Ammon's horn (tissue), 1 donor: Measurements from ENCODE around the gene SLIT3.

Experiments
- DNase-seq: peaks from one replicate; pipeline ENCODE4 v3.0.0-alpha.2; 2016; ENCODE audit warnings: low spot score

Gene SLIT3

DNA sequence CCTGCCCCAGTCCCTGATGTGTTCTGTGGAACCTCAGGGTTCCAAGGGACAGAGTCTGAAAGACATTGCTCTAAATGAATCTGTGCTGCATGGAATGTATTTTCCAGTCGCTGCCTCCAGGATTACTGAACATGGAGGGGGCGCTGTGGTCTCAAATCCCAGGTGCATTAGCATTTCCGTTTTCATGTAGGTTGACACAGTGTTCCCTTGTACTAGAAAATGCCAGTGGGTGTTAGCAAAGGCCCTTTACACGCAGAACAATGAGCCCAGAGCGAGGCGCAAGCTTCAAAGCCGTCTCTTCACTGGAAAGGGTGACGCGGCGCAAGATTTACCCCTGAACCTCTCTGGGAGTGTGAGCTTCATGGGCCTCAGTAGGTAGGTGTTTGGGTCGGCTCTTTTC, 308.3 kb downstream of the SLIT3 start:
- DNase-seq: peak; percentile 69

DNA sequence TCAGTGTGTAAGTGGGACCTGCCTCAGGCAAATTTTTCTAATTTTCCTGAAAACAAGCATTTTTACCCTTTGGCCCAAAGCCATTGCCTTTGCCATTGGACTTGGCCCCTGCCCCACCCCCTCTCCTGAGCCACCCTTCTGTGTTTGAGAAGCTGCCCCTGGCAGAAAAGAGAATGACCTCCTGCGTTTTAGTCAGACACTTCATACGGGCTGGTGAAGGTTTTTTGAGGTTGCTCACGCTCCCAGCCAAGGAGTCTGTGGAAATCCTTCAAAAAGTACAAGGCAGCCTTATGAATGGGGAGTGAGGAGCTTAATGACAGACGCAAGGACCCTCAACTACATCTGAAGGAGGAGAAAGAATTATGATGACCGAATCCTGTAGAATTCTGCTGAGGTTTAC, 308.9 kb downstream of the SLIT3 start:
- DNase-seq: no peak

DNA sequence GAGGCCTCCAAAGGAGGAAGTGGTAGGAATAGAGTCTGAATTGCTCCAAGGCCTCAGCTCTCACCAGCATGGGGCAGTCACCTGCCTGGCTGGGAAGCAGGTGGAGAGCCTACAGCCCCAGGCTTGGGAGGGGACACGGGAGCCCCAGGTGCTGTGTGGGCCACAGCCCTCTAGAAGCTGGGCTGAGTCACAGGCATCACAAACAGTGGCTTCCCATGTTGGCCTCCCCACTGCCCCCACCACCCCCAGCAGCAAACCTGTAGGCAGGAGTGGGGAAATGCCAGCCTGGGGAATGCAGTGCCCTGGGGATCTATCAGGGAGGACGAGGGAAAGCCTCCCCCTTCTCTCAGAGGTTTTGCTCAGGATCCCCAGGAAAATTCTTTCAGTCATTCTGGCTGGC, 309.6 kb downstream of the SLIT3 start:
- DNase-seq: no peak

DNA sequence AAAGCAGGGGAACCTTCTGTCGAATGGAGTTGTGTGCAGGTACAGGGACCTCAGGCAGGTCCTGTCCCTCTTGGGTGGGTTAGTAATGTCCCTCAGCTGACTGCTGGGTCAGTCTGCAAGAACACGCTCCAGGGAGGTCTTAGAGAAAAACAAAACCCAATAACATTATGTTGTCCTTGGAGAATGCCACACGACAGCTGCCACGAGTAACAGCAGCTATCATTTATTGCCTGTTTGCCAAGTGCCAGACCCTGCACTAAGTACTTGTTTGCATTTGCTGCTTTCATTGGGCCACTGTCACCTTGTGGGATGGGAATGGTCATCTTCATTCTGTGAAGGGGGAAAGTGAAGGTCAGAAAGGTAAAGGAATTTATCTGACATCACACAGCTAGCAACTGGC, 310.3 kb downstream of the SLIT3 start:
- no peak for DNase-seq

DNA sequence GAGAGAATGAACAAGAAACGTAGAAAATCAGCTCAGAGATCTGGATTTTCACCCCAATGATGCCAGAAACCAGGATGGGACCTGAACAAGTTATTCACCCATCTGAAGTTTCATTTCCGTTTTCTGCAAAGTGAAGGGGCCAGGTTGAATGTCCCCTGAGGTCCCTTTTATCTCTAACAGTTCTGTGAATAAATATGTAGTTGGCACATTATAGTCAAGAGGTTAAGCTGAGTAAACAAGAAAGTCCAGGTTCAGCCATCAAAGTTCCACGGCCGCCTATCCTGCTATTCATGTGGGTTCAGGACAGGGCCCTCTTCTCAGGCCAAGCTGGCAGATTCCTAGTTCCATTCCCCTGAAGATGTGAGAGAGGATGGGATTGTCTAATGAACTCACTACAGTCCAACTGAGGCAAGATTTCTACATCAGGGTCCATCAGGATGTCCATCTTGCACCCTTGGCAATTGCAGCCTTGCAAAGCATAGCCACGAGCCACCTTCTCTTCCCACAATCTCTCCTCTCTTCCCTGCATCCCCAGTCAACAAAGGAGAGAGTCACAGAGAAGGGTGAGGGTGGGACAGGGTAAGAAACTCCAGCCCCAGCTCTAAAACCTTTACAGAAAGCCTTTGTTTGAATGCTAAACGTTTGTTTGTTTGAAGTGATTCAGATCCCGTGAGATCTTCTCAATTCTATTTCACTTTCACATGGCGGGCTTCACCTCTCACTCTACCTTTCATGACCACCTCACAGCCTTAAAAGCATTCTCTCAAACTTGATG, 311.0 kb downstream of the SLIT3 start:
- no peak for DNase-seq

DNA sequence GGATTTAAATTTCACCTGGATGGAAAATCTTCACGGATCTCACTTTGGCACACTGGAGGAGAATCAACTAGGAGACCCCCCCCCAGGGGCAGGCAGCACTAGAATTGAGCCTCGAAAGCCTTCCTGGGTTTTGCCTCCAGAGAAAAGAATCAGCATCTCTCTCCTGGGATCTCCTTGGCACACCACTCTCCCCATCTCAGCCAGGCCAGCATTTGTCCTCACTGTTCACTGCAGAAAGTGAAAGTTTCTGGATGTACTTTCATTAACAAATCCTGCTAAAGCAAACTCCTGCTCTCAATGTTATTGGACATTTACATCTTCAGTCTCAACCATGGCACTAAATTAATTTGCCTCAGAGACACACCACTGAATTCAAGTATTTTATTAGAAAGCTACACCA, 312.2 kb downstream of the SLIT3 start:
- no peak for DNase-seq

DNA sequence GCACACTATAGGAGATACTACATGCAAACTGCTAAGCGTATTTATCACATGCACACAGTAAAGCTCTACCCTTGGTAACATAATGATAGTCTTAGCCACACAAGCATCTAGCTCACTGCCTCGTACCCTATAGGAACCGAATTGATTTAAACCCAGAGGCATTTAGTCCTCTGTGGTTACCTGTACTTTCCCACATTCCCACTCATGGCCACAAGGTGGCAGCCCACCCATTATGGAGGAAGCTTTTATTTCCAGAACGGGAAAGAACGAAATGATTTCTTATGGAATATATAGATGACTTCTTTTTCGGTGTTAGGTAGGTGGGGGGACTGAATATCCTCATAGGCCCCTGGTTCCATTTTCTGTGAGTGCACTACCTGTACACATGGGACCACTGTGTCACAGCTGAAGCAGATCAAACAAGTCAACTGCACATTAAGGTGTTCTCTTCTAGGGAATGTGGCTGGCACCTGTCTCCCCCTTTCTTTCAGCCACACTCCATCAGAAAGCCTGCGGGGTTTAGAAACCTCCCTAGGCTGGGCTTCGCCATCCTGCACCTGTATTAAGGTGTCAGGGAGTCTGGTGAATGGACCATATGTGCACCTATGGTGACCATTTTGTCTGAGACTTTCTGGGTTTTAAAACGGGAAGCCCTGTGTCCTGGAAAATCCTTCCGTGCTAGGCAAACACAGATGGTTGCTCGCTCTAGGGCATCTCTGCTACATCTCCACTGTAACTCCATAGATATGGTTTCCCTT, 313.2 kb downstream of the SLIT3 start:
- DNase-seq: peak; percentile 76

DNA sequence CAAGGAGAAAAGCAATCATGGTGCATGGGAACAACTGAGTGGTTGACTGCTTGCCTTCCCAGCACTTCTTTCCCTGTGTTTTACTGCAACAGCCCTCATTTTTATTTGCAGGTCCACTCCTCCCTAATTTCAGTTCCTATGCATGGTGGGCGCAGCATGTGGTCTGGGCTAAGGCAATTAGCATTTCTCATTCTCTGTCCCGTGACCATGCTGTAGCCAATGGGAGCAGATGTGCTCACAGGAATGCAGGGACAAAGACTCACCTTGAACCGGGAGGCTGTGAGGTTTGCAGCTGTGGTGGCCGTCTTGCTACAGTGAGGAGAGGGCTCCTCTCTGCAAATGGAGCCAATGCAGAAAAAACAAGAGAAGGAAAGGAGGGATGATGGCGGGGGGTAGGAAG, 315.5 kb downstream of the SLIT3 start:
- no peak for DNase-seq

DNA sequence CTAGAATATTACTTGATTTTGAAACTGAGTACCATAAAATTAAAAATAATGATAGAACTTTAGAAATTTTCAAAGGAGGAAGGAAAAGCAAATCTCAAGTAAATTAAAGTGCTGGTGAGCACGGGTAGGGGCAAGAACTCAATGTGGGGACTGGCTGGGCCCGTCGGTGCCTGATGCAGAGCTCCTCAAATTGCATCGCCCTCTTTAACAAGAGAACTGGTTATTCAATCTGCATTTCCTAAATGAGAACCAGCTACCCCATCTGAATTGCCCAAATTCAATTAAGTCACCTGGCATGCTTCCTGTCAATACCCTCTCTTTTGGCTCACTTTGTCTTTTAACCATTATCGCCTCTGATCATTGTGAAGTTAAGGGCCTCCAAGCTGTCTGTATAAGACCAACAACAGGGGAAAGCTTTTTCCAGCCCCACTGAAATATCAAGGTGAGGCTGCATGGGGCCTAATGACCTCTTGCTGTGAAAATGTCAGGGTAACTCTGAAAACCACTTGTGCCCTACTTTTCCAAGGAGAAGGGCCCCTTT, 316.7 kb downstream of the SLIT3 start:
- no peak for DNase-seq

DNA sequence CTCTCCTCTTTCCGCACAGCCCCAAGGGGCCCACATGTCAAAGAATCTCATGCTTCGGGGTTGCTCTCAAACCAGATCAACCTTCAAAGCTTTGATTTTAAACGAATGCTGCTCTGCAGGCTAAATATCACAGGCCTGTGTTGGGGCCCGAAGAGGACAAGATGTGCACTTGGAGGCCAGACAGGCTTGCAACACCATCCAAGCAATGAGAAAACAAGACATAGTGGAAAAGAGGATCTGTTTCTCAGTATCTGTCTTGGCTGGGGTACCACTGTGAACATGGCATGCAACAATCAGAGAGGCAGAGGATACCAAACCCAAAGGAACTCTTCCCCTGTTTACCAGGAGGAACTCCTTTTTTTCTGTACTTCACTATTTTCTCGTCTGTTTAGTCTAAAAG, 321.8 kb downstream of the SLIT3 start:
- DNase-seq: no peak

DNA sequence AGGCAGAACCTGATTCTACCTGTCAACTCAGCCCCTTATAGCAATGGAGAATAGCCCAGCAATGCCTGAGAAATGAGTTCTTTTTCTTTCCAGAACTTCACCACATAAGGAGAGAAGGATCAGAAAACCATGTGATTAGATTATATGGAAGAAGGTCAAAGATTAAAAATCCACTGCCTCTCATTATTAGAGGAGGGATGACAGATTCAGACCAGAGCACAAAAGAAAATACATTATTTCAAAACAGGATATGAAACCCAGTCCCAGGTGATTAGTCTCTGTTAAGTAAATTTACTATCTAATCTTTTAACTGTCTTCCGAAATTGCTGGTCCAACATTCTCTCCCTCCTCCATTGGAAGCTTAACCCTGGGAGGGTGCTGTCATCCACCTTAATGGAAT, 322.4 kb downstream of the SLIT3 start:
- no peak for DNase-seq

DNA sequence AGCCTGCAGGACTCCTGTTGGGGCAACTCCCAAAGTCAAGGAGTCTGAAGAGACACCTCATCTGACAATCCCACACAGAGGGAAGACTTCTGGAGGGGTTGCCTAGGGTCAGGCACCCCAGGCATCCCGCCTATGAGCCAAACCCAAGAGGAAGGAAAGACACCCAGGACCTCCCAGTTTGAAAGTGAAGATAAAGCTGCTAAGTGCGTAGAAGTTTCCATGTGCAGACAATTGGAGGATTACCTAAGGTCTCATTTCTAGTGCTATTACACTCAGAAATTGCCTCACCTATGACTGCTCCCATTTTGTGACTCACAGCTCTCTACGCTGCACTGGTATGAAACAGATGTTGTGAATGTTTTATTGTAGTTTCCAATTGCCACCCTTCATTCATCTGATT, 322.9 kb downstream of the SLIT3 start:
- no peak for DNase-seq

DNA sequence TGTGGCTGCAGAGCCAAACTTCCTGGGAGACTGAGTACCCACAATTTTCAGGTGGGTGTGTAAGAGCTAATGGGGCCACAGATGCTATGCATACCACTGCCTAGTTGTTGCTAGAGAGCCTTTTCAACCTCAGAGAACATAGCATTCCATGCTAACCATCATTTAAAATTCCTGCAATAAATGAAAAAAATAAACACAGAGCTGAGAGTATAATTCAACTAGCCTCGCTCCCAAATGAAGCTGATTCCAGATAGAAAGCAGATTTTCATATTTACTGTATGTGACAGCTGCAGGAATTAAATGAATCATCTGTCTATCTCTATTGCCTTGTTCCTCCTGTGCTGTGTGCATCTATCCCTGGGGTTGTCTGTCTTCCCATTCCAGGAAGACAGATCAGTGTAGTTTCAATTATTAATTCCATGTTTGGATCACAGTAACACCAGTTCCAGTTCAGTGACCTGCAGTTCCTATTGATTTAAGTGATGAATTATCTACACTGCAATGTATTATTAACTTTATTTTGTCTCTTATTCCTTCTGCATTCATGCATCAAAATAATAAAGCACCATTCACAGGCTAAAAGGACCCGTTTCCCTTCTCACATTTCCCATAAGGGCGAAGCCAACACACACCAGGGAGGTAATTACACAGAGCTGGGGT, 324.5 kb downstream of the SLIT3 start:
- DNase-seq: no peak

DNA sequence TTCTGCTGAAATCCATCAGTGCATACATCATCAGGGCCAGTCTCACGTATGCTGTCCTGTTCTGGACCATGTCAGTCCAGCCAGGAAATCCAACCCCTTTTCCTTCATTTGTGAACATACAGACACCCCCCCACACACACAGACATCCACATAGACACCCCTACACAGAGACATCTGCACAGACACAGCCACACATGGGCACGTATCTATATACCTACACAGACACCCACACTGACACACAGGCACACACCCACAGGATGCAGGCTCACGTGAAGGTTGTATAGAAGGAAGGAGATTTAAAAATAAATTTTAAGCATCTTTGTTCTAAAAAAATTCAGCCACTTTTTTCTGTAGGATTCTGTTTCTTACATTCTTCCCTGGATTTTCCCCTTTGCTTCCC, 325.6 kb downstream of the SLIT3 start:
- DNase-seq: no peak

DNA sequence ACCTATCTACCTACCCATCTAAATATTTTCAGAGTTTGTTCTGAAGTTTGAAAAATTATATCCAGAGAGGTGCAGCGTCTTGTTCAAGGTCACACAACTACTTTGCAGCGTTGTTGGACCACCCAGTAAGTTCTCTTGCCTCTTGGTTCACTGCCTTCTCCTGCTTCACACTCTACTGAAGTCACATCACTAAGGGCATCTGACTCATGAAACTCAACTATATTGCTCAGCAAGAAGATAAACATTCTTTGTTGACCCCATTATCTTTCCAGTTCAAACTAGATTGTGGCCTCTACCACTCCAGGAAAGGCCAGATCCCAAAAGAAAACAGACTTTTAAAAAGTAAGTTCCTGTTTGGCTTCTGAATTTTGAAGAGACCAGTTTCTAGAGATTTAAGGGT, 326.9 kb downstream of the SLIT3 start:
- no peak for DNase-seq

DNA sequence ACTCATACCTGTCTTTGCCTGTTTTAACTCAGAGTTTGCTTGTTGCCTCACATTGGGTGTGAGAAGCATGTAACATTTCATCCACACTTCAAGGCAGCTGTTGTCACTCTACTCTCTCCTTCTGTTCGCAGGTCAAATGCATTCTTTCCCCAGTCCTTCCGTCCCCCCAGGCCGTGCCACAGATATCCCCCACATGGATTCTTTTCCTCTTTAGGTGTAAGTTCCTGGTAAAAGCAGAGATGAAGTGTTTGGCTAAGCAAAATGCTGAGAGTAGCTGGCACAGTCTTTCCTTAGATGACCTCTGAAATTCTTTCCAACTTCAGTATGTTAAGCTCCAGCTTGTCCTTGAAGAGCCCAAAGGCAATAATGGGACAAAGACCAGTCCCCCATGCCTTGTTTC, 328.2 kb downstream of the SLIT3 start:
- DNase-seq: no peak

DNA sequence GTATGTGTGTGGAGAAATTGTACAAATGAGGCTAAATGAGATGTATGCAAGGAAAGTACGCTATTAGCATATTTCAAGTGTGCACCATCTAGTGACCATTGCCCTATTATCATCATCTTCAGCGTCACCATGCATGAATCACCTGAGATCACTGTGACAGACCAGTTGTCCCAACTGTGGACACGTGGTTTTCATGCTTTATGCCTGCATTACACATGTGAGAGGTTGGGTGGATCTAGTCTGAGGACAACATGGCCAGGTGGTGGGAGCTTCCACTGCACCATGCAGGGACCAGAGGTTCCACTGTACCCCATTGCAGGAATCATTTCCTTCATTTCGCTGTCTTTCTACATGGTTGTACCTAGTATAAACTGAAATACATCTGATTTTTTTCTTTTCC, 329.8 kb downstream of the SLIT3 start:
- no peak for DNase-seq

DNA sequence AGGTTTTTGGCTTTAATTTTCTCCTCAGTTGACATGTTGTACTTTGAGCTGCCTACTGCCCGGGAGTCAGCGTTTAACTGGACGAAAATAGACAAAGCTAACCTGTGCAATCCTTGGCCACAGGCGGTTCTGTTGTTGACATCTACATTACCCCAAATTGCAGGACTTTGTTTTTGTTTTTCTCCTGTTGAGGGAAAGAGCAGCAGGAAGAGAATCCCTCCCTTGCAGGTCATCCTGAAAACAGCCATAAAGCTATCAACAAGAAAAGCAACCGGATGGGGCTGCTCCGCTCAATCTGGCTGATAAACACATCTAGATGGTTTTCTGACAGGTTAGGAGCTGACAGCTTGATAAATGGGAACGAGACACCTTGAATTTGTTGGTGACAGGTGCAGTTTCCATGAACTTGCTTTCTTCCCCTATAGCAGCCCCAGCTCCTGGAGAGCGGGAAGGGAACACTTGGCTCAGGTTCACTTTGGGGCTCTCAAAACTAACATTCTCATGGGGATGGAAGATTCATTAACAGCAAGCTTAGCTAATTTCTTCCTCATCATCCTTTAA, 331.5 kb downstream of the SLIT3 start:
- DNase-seq: no peak

DNA sequence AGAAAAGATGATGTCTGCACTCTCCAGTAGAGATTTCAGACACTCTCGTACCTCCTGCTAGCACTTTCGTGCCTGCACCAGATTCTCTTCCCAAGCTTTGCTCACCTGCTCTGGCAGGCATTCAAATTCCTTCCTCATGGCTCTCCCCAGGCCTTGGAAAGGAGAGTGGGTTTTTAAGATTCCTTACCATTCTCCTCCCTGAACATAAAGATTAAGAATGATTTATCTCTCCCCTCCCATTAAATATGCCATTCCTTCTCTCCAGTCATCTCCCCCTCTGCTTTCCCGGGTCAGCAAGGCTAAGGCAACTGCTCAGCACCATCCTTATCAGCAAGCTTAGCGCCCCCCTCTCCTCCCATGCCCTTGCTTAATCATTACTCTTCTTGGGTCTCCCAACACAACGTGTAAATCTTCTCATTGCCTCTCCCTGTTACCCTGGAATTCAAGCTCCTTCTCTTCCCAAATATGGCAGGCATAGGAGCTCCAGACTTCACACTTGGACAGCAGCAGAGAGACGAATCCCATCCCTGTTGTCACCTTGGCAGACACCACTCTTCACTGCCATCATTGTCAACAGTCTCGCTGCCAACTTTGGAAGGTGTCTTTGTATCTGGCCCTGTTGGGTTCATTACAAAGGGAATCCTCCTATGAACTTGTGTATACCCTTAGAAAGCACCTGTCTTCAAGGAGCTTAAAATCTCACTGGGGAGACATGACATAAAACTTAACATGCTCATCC, 332.9 kb downstream of the SLIT3 start:
- no peak for DNase-seq

DNA sequence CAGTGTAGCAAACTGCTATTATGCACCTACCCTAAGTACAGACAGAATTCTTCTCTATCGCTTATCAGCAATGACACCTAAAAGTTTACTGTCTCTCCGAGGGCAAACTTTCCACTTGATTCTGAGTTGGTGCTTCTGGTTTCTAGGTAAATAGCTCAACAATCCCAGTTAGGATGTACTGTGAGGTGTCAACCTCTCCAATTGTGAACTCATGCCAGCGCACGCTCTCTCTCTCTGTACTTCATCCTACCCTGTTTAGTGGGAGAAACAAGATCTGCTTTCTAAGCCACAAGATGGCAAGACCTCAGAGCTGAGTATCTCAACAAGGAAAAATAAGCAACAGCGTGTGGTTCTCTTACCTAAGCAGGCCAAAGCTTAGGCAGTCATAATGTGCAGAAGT, 335.3 kb downstream of the SLIT3 start:
- no peak for DNase-seq

DNA sequence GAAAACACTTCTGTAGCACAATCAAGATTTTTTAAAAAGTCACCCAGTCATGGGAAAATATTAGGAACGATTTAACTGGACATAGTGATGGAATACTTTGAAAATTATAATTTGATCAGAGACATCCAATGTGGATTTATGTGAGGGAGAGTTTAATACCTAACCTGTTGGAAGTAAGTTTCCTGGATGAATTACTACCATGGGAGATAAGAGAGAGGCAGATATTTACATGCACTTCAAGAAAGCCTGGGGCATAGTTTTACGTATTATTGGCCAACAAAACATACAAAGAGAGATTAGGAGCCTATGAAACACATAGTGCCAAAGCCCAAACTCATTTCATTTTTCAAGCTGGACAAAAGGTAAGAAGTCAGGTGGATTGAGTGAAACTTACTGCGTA, 336.8 kb downstream of the SLIT3 start:
- DNase-seq: no peak

DNA sequence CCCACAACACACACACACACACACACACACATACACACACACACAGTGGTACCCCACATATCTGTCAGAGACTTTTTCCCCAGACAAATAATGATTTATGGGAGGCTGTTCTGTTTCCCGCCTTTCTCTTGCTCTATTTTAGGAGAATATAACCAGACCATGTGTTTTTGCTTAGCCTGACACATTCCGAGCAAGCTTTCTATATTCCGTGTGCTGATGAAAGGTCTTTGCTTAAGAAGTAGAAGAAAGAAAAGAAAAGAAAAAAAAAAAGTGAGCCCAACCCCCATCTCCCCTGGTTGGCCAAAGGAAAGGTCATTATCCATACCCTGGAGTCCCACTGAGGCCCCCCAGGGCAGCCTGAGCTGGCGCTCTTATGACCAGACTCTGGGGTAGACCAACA, 338.6 kb downstream of the SLIT3 start:
- no peak for DNase-seq
